ENCODE data around the gene FOXN3.

FOXN3 gene

DNA sequence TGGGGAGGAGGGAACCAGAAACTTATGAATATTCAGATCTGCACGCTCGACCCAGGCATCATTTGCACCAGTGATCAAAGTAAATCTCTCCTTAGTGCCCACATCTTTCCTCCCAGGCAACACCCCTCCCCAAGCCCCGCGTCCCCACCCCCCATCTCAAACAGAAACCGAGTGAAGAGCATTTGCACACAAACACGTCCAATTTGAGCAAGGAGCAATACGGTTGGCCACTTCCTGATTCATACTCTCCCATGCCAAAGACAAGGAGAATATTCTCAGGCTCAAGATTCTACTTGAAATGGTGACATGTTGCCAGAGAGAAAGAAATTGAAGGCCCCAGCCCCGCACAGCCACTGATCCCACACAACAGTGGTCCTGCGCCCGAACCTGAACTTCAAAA, 7.1 kb downstream of the FOXN3 start:
- DNase-seq (ENCODE audit: low read depth in 2 of 3, low spot score in 1 of 3): no peak

DNA sequence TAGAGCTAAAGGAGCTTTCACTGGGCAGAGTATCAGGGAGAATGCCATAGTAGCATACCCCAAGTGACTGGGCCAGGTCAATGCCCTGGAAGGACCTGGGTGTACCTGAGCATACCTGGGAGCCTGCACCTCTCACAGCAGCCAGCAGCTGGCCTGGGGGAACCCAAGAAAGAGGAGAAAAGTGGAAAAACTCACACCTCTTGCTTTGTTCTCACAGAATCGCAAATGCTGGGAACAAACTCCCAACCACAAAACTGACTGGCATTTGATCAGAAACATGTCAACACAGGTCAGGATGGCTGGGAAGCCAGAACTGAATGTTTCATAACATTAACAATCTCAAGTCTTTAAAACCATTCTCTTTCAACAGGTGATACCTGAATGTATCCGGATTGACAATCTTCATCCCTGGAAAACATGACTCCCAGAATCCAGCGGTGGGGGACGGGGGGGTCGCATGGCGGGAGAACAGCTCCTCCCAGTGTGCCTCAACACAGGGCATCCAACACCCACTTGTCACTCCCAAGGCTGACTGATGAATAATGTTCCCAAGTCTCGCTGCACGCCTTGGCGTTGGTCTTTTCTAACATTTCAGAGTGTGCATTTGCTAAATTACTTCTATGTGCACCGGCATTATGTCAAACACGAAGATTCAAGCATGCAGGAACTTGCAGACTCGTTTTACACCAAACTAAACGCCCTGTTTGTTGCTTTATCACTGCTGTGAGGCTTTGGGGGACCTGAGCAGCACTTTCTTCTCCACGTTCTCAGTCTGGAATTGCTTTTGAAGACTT, 7.9 kb downstream of the FOXN3 start:
- DNase-seq (ENCODE audit: low read depth in 2 of 3, low spot score in 1 of 3): no peak

DNA sequence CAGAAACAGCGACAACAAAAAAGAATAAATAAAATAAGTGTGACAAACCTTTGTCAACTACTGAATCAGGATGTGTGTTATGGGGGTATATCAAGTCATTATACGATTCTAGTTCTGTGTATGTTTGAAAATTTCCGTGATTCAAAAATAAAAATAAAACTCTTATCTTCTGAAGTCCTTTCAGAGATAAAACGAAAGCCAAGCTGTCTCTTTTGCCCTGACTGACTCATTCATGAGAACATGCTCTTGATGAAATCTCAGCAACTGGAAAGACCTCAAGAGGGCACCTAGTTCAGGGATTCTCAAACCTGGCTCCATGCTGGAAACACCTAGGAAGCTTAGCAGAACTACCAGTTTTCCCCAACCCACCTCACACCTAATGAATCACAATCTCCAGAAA, 9.2 kb downstream of the FOXN3 start:
- DNase-seq (ENCODE audit: low read depth in 2 of 3, low spot score in 1 of 3): no peak

DNA sequence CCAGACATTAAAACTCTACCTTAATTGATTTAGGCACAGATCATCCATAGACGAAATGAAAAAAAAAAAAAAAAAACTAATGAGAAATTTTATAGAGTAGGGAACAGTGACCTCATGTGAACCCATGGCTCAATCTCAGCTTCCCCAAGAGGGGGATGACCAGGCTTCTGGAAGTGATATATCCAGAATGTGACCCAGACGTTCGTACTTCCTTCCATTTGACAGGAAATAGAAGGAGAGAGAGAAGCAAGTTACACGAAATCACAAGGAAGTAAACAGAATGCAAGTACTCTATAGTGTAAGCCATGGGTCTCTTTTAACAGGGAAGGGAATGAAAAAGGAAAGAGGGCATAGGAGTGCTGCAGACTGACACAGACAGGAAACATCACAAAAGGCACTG, 10.1 kb downstream of the FOXN3 start:
- DNase-seq (ENCODE audit: low read depth in 2 of 3, low spot score in 1 of 3): no peak

DNA sequence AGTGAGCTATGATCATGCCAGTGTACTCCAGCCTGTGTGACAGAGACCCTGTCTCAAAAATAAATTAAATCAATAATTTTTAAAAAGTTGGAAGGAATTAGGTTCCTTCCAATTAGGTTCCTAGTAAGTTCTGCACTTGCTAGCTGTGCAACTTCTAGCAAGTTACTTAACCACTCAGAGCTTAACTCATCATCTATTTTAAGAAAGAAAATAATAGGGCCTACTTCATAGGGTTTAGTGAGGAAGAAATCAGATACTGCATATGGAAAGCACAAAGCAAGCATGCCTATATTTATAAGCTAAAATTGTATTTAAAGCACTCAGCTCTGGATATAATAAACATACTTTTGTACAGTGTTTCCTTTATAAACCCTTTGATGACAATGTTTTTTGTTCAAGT, 10.7 kb downstream of the FOXN3 start:
- DNase-seq (ENCODE audit: low read depth in 2 of 3, low spot score in 1 of 3): no peak

DNA sequence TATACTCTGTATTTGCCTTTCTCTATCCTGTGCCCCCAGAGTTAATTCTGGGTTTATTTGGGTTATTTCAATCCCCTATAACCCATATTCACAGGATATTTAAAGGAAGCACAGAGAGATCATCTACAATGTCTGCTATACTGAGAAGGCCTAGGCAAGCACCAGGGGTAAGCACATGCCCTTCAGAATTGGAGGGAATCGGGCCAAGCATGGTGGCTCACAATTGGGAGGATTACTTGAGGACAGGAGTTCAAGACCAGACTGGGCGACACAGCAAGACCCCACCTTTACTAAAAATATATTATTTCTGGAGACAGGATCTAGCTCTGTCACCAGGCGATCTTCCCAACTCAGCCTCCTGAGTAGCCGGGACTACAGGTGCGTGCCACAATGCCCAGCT, 11.3 kb downstream of the FOXN3 start:
- no peak for DNase-seq (ENCODE audit: low read depth in 2 of 3, low spot score in 1 of 3)

DNA sequence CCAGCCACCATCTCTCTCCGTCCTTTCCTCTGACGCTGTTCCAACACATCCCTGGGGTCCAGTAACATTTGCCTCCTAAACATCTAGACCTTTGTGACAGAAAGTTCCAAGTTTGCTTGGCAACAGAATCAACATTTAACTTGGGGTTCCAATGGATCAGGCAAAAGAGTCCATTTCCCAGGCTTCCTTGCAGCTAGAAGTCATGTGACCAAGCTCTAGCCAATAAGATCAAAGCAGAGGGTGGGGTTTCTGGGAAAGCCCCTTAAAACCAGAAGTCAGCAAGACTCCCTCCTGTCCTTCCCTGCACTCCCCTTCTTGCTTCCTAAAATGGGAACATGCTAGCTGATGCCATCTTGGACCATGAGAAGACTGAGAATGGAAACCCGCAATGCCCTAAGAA, 14.7 kb downstream of the FOXN3 start:
- no peak for DNase-seq (ENCODE audit: low read depth in 2 of 3, low spot score in 1 of 3)

DNA sequence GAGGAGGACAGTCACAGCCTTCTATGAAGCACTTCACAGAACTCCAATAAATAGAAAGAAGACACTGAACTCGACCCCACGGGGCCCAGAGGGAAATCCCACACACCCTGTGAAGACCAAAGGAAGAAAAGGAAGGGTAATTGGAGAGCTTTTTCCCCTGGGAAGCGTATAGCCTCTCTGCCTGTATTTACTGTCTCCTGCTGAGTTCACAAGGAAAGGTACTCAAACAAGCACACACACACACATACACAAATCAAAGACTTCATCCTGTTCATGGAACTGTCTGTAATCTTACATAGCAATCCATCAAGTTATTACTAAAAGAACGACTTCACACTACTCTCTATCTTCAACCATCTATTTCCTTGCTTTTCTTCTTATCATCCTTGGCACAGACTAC, 15.3 kb downstream of the FOXN3 start:
- DNase-seq (ENCODE audit: low read depth in 2 of 3, low spot score in 1 of 3): no peak

DNA sequence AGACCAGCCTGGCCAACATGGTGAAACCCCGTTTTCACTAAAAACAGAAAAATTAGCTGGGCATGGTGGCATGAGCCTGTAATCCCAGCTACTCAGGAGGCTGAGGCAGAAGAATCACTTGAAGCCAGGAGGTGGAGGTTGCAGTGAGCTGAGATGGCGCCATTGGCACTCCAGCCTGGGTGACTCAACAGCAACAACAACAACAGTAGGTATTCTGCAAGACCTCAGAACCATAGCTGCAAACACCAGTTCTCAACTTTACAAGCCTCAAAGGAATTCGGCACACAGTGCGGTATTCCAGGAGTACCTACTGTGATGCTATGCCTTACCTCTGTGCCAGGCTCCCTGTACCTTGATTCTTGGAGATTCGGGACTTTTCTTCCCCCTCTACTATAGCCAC, 15.8 kb downstream of the FOXN3 start:
- no peak for DNase-seq (ENCODE audit: low read depth in 2 of 3, low spot score in 1 of 3)

DNA sequence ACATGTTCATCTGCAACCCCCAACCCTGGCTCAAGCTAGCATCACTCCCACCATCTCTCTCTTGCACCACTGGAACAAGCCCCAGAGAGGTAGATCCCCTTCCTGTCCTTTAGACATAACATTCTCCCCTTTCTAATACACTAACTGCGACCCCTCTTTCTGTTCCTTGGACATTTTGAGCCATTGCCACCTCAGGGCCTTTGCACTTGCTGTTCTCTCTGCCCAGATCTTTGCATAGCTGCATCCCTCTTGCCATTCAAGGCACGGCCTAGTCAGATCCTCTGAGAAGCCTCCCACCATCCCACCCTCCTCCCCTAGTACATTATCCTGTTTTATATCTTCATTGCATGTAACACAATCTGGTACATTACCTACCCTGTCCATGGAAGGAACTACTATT, 16.5 kb downstream of the FOXN3 start:
- DNase-seq (ENCODE audit: low read depth in 2 of 3, low spot score in 1 of 3): no peak

DNA sequence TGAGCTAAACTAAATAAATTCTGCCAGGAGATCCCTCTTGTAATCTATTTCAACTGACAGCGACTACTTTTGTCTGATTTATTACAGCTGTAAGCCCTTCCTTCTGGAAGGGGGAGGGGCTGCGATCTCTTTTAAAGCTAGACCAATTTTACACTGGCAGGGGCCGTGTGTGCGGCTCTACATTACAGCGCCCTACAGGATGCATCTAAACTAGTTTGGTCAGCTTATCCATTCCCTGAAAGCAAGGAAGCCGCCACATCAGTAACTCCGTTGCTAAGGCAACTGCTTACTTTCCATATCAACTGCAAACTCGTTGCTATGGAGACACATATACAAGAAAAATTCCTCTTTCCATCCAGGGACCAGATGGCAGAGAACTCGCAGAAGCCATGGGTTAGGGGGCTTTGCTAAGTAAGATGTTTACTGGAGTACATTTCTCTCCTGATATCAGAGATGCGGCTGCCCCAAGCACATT, 17.4 kb downstream of the FOXN3 start:
- no peak for DNase-seq (ENCODE audit: low read depth in 2 of 3, low spot score in 1 of 3)

DNA sequence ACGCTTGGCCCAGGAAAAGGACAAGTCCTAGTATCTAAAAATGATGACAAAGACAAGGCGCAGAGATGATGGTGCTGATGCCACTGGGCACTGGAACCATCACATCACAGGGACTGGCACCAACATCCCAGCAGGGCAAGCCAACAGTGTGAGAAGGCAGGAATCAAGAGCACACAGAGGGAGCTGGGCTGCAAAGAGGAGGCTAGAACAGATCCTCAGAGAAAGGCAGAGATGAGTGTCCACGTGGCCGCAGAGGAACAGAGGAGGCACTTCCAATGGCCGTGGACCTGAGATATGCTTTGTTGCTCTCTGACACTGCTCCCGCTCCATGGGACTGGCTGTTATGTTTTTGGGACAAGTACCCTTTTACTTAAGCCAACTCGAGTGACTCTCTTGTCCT, 17.9 kb downstream of the FOXN3 start:
- DNase-seq (ENCODE audit: low read depth in 2 of 3, low spot score in 1 of 3): no peak

DNA sequence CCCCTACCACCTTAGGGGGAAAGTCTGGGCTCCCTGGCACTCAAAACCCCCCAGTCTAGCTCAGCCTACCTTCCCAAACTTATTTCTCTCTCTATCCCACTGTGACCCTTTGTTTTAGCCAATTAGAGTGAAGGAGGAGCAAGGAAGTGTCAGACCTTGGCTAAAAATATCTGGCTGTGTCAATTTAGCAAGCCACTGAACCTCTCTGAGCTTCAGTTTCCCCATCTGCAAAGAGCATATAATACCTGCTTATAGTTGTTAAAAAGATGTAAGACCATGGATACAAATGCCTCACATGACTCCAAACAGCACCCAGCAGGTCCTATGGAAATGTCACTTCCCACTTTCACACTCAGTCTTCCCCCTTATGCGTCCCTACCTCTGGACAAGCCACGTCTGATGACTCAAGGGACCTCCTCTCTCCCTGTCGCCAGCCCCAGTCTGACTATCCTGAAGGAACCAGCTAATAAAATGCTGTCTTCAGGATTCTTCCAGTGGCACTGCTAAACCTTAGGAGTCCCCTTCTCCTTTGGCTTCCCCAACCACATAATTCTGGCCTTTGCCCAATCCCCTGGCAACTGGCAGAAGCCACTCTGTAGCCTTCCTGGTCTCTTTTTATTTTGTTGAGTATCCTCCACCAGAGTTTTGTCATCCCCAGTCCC, 19.3 kb downstream of the FOXN3 start:
- DNase-seq (ENCODE audit: low read depth in 2 of 3, low spot score in 1 of 3): no peak

DNA sequence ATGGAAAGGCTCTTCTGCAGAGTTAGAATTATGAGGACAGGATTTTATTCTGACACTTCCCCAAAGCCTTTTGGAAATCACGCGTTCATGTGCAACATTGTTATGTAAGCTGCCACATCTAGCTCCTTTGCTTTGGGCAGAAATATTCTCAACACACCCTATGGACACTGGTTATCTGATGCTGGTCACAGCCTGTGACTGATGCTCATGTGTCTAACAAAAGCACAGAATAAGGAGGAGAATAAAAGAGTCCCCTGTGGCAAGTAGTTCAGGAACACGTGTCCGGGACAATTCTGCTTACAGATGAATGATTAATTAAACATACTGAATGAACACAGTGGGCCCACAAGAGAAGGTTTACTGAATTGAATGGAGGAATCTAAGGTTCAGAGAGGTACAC, 22.1 kb downstream of the FOXN3 start:
- no peak for DNase-seq (ENCODE audit: low read depth in 2 of 3, low spot score in 1 of 3)

DNA sequence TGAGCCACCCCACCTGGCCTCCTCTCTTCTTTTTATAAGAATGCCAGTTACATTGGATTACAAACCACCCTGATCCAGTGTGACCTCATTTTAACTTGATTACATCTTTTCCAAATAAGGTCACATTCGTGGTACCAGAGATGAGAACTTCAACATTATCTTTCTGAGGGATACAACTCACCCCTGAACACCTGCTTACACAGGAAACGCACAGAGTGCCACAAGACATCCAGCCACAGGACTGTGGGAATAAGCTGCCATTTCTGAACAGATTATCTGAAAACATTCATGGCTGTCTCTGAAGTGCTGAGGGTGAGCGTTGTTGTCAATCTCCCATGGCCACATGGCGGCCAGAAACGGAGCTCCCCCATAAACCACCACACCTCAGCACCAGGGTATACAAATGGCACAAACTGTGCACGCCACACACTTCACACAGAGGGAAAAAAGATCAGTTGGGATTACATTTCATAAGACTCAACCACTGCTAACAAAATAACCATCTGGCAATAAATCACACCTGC, 23.7 kb downstream of the FOXN3 start:
- no peak for DNase-seq (ENCODE audit: low read depth in 2 of 3, low spot score in 1 of 3)

DNA sequence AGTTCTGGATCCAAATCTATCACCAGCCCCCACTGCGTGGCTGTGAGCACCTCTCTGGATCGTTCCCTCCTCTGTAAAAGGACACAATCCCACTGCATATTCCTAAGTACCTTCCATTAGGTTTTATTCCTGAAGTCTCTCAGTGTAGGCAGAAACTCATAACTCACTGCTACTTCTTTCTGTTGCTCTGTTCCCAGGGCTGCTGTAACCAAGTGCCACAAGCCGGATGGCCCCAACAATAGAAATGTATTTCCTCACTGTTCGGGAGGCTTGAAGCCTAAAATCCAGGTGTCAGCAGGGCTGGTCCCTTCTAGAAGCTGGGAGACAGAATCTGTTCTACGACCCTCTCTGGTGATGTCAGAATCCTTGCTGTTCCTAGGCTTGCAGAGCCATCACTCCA, 24.9 kb downstream of the FOXN3 start:
- no peak for DNase-seq (ENCODE audit: low read depth in 2 of 3, low spot score in 1 of 3)

DNA sequence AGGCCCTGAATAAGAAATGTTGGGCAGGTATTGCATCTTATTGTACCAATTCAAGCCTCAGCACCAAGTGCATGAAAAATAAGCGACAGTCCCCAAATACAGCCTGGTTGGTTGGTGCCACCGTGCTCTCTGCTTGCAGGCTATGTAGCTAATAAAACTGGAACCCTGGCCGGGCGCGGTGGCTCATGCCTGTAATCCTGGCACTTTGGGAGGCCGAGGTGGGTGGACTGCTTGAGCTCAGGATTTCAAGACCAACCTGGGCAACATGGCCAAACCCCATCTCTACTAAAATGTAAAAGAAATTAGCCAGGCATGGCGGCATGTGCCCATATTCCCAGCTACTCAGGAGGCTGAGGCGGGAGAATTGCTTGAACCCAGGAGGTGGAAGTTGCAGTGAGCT, 25.5 kb downstream of the FOXN3 start:
- no peak for DNase-seq (ENCODE audit: low read depth in 2 of 3, low spot score in 1 of 3)

DNA sequence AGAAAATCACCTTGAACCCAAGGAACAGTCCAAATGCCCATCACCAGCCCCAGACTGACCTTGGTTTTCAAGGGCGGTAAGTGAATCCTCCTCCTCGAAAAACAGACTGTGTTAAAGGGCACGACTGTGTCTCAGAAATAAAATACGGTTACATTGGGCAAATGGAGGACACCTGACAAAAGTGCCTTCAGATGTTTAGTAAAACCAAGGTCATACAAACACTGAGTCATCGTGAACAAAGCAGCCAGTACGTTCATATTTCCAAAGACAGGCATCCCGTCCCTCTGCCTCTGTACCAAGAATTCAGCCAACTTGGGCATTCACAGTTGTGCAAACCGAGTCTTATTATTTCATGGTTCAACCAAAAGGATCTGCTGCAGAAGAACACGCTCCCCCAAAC, 25.9 kb downstream of the FOXN3 start:
- DNase-seq (ENCODE audit: low read depth in 2 of 3, low spot score in 1 of 3): no peak

DNA sequence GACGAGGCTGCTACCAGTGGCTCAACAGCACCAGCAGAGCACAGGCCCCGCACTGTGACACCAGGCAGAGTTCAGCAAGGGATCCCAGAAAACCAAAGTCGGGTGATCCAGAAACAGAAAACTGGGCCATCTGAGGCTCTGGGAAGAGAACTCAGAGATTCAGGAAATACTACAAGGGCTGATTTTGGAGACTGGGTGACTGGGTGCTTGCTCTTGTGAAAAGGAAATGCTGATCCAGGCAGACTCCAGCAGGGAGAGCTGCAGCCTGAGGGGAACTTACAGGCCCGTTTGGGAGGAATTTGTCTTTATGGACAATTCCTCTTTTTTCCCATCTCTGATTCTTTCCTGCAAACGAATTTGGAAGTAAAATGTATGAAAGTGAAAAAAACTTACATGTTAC, 28.2 kb downstream of the FOXN3 start:
- no peak for DNase-seq (ENCODE audit: low read depth in 2 of 3, low spot score in 1 of 3)

DNA sequence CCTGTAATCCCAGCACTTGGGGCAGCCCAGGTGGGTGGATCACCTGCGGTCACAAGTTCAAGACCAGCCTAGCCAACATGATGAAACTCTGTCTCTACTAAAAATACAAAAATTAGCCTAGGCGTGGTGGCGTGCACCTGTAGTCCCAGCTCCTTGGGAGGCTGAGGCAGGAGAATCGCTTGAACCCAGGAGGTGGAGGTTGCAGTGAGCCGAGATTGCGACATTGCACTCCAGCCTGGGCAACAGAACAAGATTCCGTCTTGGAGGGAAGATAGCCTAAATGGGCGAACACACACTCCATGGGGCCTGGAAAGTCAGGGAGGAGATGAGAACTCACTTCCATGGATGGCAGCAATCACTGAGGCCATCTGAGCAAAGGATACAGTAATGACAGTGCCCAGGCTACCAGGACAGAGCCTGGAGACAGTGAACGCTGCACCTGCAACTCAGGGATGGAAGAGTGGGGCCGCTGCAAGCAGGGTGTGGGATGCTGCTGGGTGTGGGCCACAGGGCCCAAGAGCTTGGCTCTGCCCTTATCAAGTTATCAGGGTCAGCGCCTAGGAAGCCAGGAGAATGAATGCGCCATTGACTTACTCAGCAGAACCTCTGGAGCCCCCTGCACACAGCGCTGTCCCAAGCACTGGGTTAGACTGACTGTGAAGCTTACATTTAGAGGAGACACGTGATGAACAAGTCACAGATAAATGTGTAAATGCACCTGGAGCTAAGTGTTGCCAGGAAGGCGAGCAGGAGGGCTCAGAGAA, 28.9 kb downstream of the FOXN3 start:
- no peak for DNase-seq (ENCODE audit: low read depth in 2 of 3, low spot score in 1 of 3)

DNA sequence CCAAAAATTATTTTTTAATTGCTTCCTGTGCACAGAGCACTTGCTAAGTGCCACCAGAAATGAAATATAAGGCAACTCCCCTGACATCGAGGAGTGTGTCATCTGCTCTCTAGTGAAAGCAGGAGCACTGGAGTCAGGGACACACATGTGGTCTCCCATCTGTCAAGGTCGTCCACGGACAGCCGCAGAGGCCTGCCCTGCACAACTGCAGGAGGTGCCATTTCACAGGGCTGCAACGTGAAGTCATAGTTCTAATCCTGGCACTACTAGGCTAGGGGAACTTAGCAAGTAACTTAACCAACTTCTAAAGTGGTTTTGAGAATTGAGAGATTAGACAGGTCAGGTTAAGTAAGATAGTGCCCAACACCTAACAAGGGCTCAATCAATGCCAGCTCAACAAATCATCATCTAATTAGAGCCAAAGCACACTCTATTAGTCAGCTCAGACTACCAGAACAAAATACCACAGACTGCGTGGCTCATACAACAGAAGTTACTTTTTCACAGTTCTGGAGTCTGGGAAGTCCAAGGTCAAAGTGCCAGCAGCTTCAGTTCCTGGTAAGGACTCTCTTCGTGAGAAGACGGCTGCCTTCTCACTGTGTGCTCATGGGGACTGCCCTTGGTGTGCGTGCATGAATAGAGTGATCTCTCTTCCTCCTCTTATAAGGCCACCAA, 30.7 kb downstream of the FOXN3 start:
- no peak for DNase-seq (ENCODE audit: low read depth in 2 of 3, low spot score in 1 of 3)
